ENCODE data around the gene ATP4A. TPM values are rescaled to one million over a fixed set of nuclear protein-coding genes. Genes with fewer than 3 reads are reported as not detected.

Gene ATP4A
- total and polyA plus RNA-seq, 9 of the 15 experiments (the other 6 are each of a cell fraction or from before 2014, with no cell fraction given) = 0.15 TPM; not detected in 8

- TF ChIP-seq POLR2AphosphoS2 (IDR thresholded peaks at IDR 0.05; ENCODE audit: low read length) = no peak
- no peak for TF ChIP-seq OTX1 (CRISPR knock-in tag; IDR thresholded peaks at IDR 0.05)
- peak; percentile 45; the same call in 1 of the 2 replicates for TF ChIP-seq ZBTB33 (CRISPR knock-in tag; IDR thresholded peaks at IDR 0.05)
- peak; percentile 50 for TF ChIP-seq NFIC (IDR thresholded peaks at IDR 0.05)
- peak; percentile 64 for TF ChIP-seq L3MBTL2 (IDR thresholded peaks at IDR 0.05)
- peak; percentile 96 for TF ChIP-seq HCFC1 (IDR thresholded peaks at IDR 0.05; ENCODE audit: low read depth, low read length)
- no peak for TF ChIP-seq DLX4 (CRISPR knock-in tag; IDR thresholded peaks at IDR 0.05)
- TF ChIP-seq GMEB1 (CRISPR knock-in tag; IDR thresholded peaks at IDR 0.05) = peak; percentile 56
- TF ChIP-seq TCF7L2 (IDR thresholded peaks at IDR 0.05; ENCODE audit: low read depth, low read length) = no peak
- TF ChIP-seq RBM34 (IDR thresholded peaks at IDR 0.05; ENCODE audit: borderline replicate concordance, insufficient read depth, low read length) = peak; percentile 86; the same call in 1 of the 2 replicates
- TF ChIP-seq RB1 (IDR thresholded peaks at IDR 0.05; ENCODE audit: low read depth) = peak; percentile 81
- no peak for TF ChIP-seq ZNF253 (CRISPR knock-in tag; conservative IDR thresholded peaks at IDR 0.05)
- TF ChIP-seq CREM (IDR thresholded peaks at IDR 0.05; ENCODE audit: low read depth) = peak; percentile 99
- peak; percentile 61 for TF ChIP-seq RBBP5 (IDR thresholded peaks at IDR 0.05; ENCODE audit: borderline replicate concordance, insufficient read depth, low read length, poor library complexity, severe bottlenecking)
- TF ChIP-seq CCNT2 (IDR thresholded peaks at IDR 0.05; ENCODE audit: borderline replicate concordance, extremely low read depth, insufficient read length, low read depth, low read length) = peak; percentile 60
- peak in 1 of 2 experiments; percentile 78; a peak in 1 of 4 replicates for TF ChIP-seq UBTF (IDR thresholded peaks at IDR 0.05; ENCODE audit: borderline replicate concordance in 1 of 2, low read depth in 2 of 2, low read length in 2 of 2)
- TF ChIP-seq ZNF639 (CRISPR knock-in tag; conservative IDR thresholded peaks at IDR 0.05 in 1 of 2, IDR thresholded peaks at IDR 0.05 in 1 of 2) = peak in 1 of 2 experiments; percentile 54; a peak in 2 of 4 replicates
Observed at GRCh38 chr19:35545001-35545854, 18.2 kb downstream of the ATP4A start, which contains the start of gene TMEM147 (continued).

Data from K562 (cell line).